ENCODE results near the gene RNF227. TPM values are rescaled to one million over a fixed set of nuclear protein-coding genes. Genes with fewer than 3 reads are reported as not detected.

RNF227 gene
- total RNA-seq, 1 donor from 2014 or later = 7.5 TPM

Other genes with a start within 250 kb of the RNF227 start
- 34.8 TPM for gene TP53, start 228.8 kb downstream of the RNF227 start, total RNA-seq
- gene WRAP53, start 227.8 kb downstream of the RNF227 start, total RNA-seq = 8.3 TPM
- 1.6 TPM for gene EFNB3, start 211.1 kb downstream of the RNF227 start, total RNA-seq
- gene DNAH2, start 198.5 kb downstream of the RNF227 start, total RNA-seq = 6.2 TPM
- 46.1 TPM for gene KDM6B, start 82.1 kb downstream of the RNF227 start, total RNA-seq
- gene TMEM88, start 61.2 kb downstream of the RNF227 start, total RNA-seq = 12.0 TPM
- gene NAA38, start 58.7 kb downstream of the RNF227 start, total RNA-seq = 61.5 TPM
- gene CYB5D1, start 58.3 kb downstream of the RNF227 start, total RNA-seq = 12.6 TPM
- gene CHD3, start 27.5 kb downstream of the RNF227 start, total RNA-seq = 77.9 TPM
- 5.2 TPM for gene KCNAB3, start 13.6 kb upstream of the RNF227 start, total RNA-seq
- 110 TPM for gene TRAPPC1, start 15.7 kb upstream of the RNF227 start, total RNA-seq
- 56.2 TPM for gene CNTROB, start 15.9 kb upstream of the RNF227 start, total RNA-seq
- 3.1 TPM for gene GUCY2D, start 86.3 kb upstream of the RNF227 start, total RNA-seq
- gene ALOX15B, start 122.8 kb upstream of the RNF227 start, total RNA-seq = 53.5 TPM
- not detected for gene ALOX12B, start 171.4 kb upstream of the RNF227 start, total RNA-seq
- gene ALOXE3, start 202.2 kb upstream of the RNF227 start, total RNA-seq = not detected
- gene HES7, start 207.8 kb upstream of the RNF227 start, total RNA-seq = 0.21 TPM
- 252 TPM for gene PER1, start 236.1 kb upstream of the RNF227 start, total RNA-seq
- 77.0 TPM for gene VAMP2, start 246.7 kb upstream of the RNF227 start, total RNA-seq

All from lower lobe of right lung (tissue), 1 donor.